ENCODE results near the gene GNG12. TPM values are rescaled to one million over a fixed set of nuclear protein-coding genes. Genes with fewer than 3 reads are reported as not detected.

GNG12 gene
- total and polyA plus RNA-seq, 4 donors = 61.3 to 157 (median 78.5) TPM

DNA sequence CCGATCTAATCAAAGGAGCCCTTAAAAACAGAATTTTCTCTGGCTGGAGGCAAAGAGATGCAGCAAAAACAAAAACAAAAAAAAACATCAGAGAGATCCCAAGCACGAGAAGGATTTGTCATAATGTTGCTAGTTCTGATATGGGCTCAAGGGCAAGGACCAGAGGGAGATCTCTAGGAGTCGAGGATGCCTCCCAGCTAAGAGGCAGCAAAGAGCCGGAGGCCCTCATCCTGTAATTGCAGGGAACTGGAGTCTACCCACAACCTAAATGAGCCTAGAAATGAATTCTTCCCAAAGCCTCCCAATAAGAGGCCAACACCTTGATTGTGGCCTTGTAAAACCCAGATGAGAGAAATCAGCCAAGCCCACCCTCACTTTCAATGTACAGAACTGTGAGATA, 12.0 kb downstream of the GNG12 start:
- H3K36me3 ChIP-seq (ENCODE audit: control insufficient read depth, insufficient read depth, low read length) = no peaks in the 10 kb centered on the region

DNA sequence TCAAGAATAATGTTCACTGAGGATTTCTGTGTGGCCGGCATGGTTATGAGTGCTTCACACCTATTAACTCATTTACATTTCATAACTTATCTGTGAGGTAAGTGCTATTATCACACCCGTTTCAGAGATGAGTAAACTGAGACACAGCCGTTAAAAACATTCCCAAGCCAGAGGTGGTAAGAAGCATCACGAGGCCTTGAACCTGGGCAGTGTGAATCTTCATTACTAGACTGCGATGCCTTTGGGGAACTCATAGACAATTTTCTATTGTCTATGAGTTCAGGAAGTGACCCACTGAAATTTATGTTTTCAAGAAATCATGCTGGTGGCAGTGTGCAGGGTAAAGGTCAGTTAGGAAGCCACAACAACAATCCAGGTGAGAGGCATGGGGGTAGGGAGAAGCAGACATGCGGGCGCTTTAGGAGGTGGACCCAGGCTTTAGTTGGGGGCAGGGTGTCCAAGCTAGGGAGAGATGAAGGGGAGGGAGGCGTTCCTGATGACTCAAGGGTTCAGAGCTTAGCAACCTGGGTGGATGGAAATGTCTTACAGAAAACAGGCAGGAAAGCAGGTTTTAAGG, 14.5 kb downstream of the GNG12 start:
- no peaks in the 10 kb centered on the region for H3K4me1 ChIP-seq (ENCODE audit: control insufficient read depth, insufficient read depth, low read length)
- 95% methylated on average over 5 of the region's 8 CpGs for WGBS (ENCODE audit: insufficient coverage)
- no peaks in the 10 kb centered on the region for H3K9me3 ChIP-seq (ENCODE audit: control insufficient read depth, insufficient read depth, low read length)
- DNase-seq (ENCODE audit: low read depth in 4 of 6, low spot score in 6 of 6) = no peak
- H3K36me3 ChIP-seq (ENCODE audit: control insufficient read depth, insufficient read depth, low read length) = no peaks in the 10 kb centered on the region
- H3K27ac ChIP-seq (ENCODE audit: low read depth, low read length) = no peak overlapping the region
- H3K4me3 ChIP-seq (ENCODE audit: low read depth, low read length) = no peak overlapping the region
- H3K27me3 ChIP-seq (ENCODE audit: control insufficient read depth, insufficient read depth, low read length) = no peaks in the 10 kb centered on the region

More for the DNA sequence above, 12.0 kb downstream of the GNG12 start:
- 92% methylated on average over 2 of the region's 4 CpGs for WGBS (ENCODE audit: insufficient coverage)
- no peak overlapping the region for H3K27ac ChIP-seq (ENCODE audit: low read depth, low read length)
- DNase-seq (ENCODE audit: low read depth in 4 of 6, low spot score in 6 of 6) = no peak
- no peaks in the 10 kb centered on the region for H3K4me1 ChIP-seq (ENCODE audit: control insufficient read depth, insufficient read depth, low read length)
- no peak overlapping the region for H3K4me3 ChIP-seq (ENCODE audit: low read depth, low read length)
- no peaks in the 10 kb centered on the region for H3K27me3 ChIP-seq (ENCODE audit: control insufficient read depth, insufficient read depth, low read length)
- H3K9me3 ChIP-seq (ENCODE audit: control insufficient read depth, insufficient read depth, low read length) = no peaks in the 10 kb centered on the region

DNA sequence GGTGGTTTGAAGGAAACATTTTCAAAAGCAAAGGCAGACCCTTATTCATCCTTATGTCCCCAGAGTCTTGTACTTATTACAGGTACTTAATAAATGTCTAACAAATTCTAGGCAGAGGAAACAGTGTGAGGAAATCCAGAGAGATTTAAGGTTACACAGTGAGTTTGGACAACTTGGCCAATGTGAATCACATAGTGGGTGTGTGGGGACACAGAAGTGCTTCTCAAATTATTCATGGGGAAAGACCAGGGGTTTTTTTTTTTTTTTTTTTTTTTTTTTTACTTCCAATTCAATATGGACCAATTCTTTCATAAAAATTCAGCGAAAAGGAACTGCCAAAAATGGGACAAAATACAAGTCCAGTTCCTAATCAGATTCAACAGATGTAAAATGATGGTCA, 15.1 kb downstream of the GNG12 start:
- DNase-seq (ENCODE audit: low read depth in 4 of 6, low spot score in 6 of 6) = no peak
- H3K27ac ChIP-seq (ENCODE audit: low read depth, low read length) = no peak overlapping the region
- H3K9me3 ChIP-seq (ENCODE audit: control insufficient read depth, insufficient read depth, low read length) = no peaks in the 10 kb centered on the region
- WGBS (ENCODE audit: insufficient coverage) = no CpG with 5 or more reads among the region's 1 CpG
- no peaks in the 10 kb centered on the region for H3K4me1 ChIP-seq (ENCODE audit: control insufficient read depth, insufficient read depth, low read length)
- no peak overlapping the region for H3K4me3 ChIP-seq (ENCODE audit: low read depth, low read length)
- H3K36me3 ChIP-seq (ENCODE audit: control insufficient read depth, insufficient read depth, low read length) = no peaks in the 10 kb centered on the region
- H3K27me3 ChIP-seq (ENCODE audit: control insufficient read depth, insufficient read depth, low read length) = no peaks in the 10 kb centered on the region

GRCh38 chr1:67817319-67817718, 15.9 kb downstream of the GNG12 start:
- DNase-seq (ENCODE audit: low read depth in 4 of 6, low spot score in 6 of 6) = no peak
- no peak overlapping the region for H3K27ac ChIP-seq (ENCODE audit: low read depth, low read length)
- H3K4me1 ChIP-seq (ENCODE audit: control insufficient read depth, insufficient read depth, low read length) = no peaks in the 10 kb centered on the region
- no peaks in the 10 kb centered on the region for H3K27me3 ChIP-seq (ENCODE audit: control insufficient read depth, insufficient read depth, low read length)
- no peak overlapping the region for H3K4me3 ChIP-seq (ENCODE audit: low read depth, low read length)
- H3K36me3 ChIP-seq (ENCODE audit: control insufficient read depth, insufficient read depth, low read length) = no peaks in the 10 kb centered on the region
- H3K9me3 ChIP-seq (ENCODE audit: control insufficient read depth, insufficient read depth, low read length) = no peaks in the 10 kb centered on the region
- WGBS (ENCODE audit: insufficient coverage) = 67% methylated on average over 1 of the region's 1 CpG

DNA sequence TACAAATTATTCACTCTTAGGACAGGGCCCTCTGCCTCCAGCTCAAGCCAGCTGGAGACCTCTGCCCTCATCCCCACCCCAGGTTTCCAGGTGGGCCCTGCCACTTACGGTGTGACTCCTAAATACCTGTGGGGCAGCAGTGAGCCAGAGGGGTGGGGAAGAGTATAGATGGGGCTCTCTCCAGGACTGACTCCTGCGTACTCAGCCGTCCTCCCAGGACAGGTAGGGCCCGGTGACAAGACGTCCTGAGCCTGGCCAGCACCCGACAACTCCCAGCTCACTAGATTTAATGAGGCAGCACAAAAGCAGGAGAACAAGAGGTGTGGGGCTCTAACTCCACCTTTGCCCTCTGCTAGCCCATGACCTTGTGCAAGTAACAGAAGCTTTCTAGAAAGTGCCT, 16.8 kb downstream of the GNG12 start:
- no peaks in the 10 kb centered on the region for H3K4me1 ChIP-seq (ENCODE audit: control insufficient read depth, insufficient read depth, low read length)
- H3K4me3 ChIP-seq (ENCODE audit: low read depth, low read length) = no peak overlapping the region
- WGBS (ENCODE audit: insufficient coverage) = 92% methylated on average over 5 of the region's 6 CpGs
- H3K9me3 ChIP-seq (ENCODE audit: control insufficient read depth, insufficient read depth, low read length) = no peaks in the 10 kb centered on the region
- H3K36me3 ChIP-seq (ENCODE audit: control insufficient read depth, insufficient read depth, low read length) = no peaks in the 10 kb centered on the region
- H3K27me3 ChIP-seq (ENCODE audit: control insufficient read depth, insufficient read depth, low read length) = no peaks in the 10 kb centered on the region
- no peak overlapping the region for H3K27ac ChIP-seq (ENCODE audit: low read depth, low read length)
- DNase-seq (ENCODE audit: low read depth in 4 of 6, low spot score in 6 of 6) = no peak

DNA sequence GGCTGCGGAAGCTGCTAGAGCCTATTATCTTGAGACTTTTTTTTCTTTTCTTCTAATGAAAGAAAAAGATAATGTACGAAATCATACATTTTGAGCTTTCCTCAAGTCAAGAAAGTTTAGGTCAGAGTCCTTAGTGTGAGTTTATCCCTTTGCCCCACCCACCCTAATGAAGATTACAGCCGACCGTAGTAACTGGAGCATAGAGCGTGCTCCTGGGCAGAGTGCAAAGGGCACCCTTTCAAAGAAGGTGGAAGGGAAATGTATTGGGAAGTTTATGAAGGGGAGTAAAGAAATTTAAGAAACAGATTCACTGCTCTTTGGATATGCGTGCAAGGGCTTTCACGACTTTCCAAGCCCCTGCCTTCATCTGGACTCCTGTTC, 17.2 kb downstream of the GNG12 start:
- no peak for DNase-seq (ENCODE audit: low read depth in 4 of 6, low spot score in 6 of 6)
- no peaks in the 10 kb centered on the region for H3K4me1 ChIP-seq (ENCODE audit: control insufficient read depth, insufficient read depth, low read length)
- H3K4me3 ChIP-seq (ENCODE audit: low read depth, low read length) = no peak overlapping the region
- H3K27ac ChIP-seq (ENCODE audit: low read depth, low read length) = no peak overlapping the region
- 95% methylated on average over 5 of the region's 7 CpGs for WGBS (ENCODE audit: insufficient coverage)
- no peaks in the 10 kb centered on the region for H3K9me3 ChIP-seq (ENCODE audit: control insufficient read depth, insufficient read depth, low read length)
- no peaks in the 10 kb centered on the region for H3K27me3 ChIP-seq (ENCODE audit: control insufficient read depth, insufficient read depth, low read length)
- no peaks in the 10 kb centered on the region for H3K36me3 ChIP-seq (ENCODE audit: control insufficient read depth, insufficient read depth, low read length)

DNA sequence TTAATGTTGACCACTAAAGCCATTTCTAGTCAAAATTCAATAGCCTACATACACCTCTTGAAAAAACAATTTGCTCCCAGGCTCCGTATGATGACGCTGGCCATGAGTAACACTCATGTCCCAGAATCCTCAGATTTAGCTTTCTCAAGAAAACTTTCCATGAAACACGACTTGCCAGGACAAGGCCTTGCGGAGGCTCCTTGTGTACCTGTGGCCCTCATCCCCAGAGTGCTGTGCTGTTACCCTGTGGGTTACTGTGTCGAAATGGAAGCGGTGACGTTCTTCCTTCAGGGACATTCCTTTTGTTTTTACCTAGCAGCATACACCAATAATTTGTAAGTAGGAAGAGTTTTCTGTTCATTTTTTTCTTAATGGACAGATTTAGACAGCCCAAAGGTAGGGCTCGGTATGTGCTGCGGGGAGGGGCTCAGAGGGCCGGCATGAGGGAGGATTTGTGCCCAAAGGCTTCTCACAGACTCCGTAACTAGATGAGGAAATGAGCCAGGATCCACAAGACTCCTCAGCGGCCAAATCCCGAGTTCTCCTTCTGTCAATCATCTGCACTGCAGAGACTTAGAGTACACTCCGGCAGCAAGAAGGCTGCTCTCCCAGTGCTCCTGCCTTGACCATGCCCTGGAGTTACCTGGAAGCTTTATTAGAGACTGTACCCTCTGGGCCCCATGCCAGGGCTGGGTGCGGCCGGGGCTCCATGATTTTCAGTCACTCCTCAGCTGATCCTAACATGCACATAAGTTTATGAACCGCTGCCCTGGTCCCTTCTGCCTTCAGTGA, 17.8 kb downstream of the GNG12 start:
- no peak overlapping the region for H3K4me3 ChIP-seq (ENCODE audit: low read depth, low read length)
- H3K27ac ChIP-seq (ENCODE audit: low read depth, low read length) = no peak overlapping the region
- no peak for DNase-seq (ENCODE audit: low read depth in 4 of 6, low spot score in 6 of 6)
- H3K27me3 ChIP-seq (ENCODE audit: control insufficient read depth, insufficient read depth, low read length) = no peaks in the 10 kb centered on the region
- H3K9me3 ChIP-seq (ENCODE audit: control insufficient read depth, insufficient read depth, low read length) = no peaks in the 10 kb centered on the region
- H3K36me3 ChIP-seq (ENCODE audit: control insufficient read depth, insufficient read depth, low read length) = no peaks in the 10 kb centered on the region
- WGBS (ENCODE audit: insufficient coverage) = 93% methylated on average over 11 of the region's 17 CpGs
- H3K4me1 ChIP-seq (ENCODE audit: control insufficient read depth, insufficient read depth, low read length) = no peaks in the 10 kb centered on the region

- Histone ChIP-seq H3K4me1 (ENCODE audit: control insufficient read depth, insufficient read depth, low read length) (no peaks in the 10 kb centered on the region), H3K9me3 (ENCODE audit: control insufficient read depth, insufficient read depth, low read length) (no peaks in the 10 kb centered on the region), H3K36me3 (ENCODE audit: control insufficient read depth, insufficient read depth, low read length) (no peaks in the 10 kb centered on the region), H3K27ac (ENCODE audit: low read depth, low read length) (no peak overlapping the region), H3K4me3 (ENCODE audit: low read depth, low read length) (no peak overlapping the region), H3K27me3 (ENCODE audit: control insufficient read depth, insufficient read depth, low read length) (no peaks in the 10 kb centered on the region)
- no peak for DNase-seq (ENCODE audit: low read depth in 4 of 6, low spot score in 6 of 6)
- no CpG with 5 or more reads among the region's 3 CpGs for WGBS (ENCODE audit: insufficient coverage)
Observed at GRCh38 chr1:67814121-67814772, 19.0 kb downstream of the GNG12 start.

GRCh38 chr1:67812226-67812625, 21.0 kb downstream of the GNG12 start:
- no peak for DNase-seq (ENCODE audit: low read depth in 4 of 6, low spot score in 6 of 6)
- H3K4me3 ChIP-seq (ENCODE audit: low read depth, low read length) = no peak overlapping the region
- WGBS (ENCODE audit: insufficient coverage) = no CpG with 5 or more reads among the region's 2 CpGs
- H3K9me3 ChIP-seq (ENCODE audit: control insufficient read depth, insufficient read depth, low read length) = peaks cover 2% of the 10 kb centered on the region
- no peak overlapping the region for H3K27ac ChIP-seq (ENCODE audit: low read depth, low read length)
- H3K36me3 ChIP-seq (ENCODE audit: control insufficient read depth, insufficient read depth, low read length) = no peaks in the 10 kb centered on the region
- no peaks in the 10 kb centered on the region for H3K4me1 ChIP-seq (ENCODE audit: control insufficient read depth, insufficient read depth, low read length)
- H3K27me3 ChIP-seq (ENCODE audit: control insufficient read depth, insufficient read depth, low read length) = no peaks in the 10 kb centered on the region

DNA sequence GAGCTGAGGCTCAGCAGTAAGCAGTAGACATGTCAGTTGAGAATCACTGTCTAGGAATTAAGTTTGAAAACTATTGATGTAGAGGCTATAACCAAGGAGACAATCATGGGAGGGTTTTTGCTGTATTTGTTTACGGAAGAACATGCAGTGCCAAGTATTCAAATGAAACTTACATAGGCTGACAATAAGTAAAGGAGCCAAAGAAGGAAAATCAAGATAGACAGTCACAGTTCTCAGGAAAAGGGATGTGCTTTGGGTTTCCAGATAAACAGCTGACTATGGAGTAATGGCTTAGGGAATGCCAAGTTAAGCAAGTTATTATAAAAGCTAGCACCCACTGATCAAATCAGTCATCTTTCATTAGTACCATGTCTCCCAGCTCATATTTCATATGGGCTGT, 21.5 kb downstream of the GNG12 start:
- H3K27ac ChIP-seq (ENCODE audit: low read depth, low read length) = no peak overlapping the region
- DNase-seq (ENCODE audit: low read depth in 4 of 6, low spot score in 6 of 6) = no peak

More for the DNA sequence above, 21.5 kb downstream of the GNG12 start:
- Histone ChIP-seq H3K9me3 (ENCODE audit: control insufficient read depth, insufficient read depth, low read length) (peaks cover 2% of the 10 kb centered on the region), H3K27me3 (ENCODE audit: control insufficient read depth, insufficient read depth, low read length) (no peaks in the 10 kb centered on the region), H3K4me1 (ENCODE audit: control insufficient read depth, insufficient read depth, low read length) (no peaks in the 10 kb centered on the region), H3K36me3 (ENCODE audit: control insufficient read depth, insufficient read depth, low read length) (no peaks in the 10 kb centered on the region), H3K4me3 (ENCODE audit: low read depth, low read length) (no peak overlapping the region)
- WGBS (ENCODE audit: insufficient coverage) = no CpG with 5 or more reads among the region's 1 CpG
